Trophoblast cell (in vitro differentiated cells and primary cell): ENCODE measurements around the gene OVOL1.

Experiments
- DNase-seq, 2 donors: peaks; one replicate each; pipeline ENCODE4 v3.0.0-alpha.2; 2016
- H2AFZ ChIP-seq: 2 replicates; pipeline ENCODE4 v1.6.1; 2013; ENCODE audit warnings: low read length, moderate library complexity, mild to moderate bottlenecking; ENCODE audit not compliant: insufficient read depth, poor library complexity
- H2AK5ac ChIP-seq: 2 replicates; pipeline ENCODE4 v1.6.1; 2013; ENCODE audit warnings: mild to moderate bottlenecking, low read length
- H2BK120ac ChIP-seq: 2 replicates; pipeline ENCODE4 v1.6.1; 2013; ENCODE audit warnings: low read length, mild to moderate bottlenecking, moderate library complexity; ENCODE audit not compliant: insufficient read depth, poor library complexity
- H2BK12ac ChIP-seq: 2 replicates; pipeline ENCODE4 v1.6.1; 2013; ENCODE audit warnings: mild to moderate bottlenecking, low read length, moderate library complexity
- H2BK5ac ChIP-seq: 2 replicates; pipeline ENCODE4 v1.6.1; 2013; ENCODE audit warnings: low read length, low read depth, moderate library complexity, mild to moderate bottlenecking; ENCODE audit not compliant: poor library complexity
- H3K14ac ChIP-seq: 2 replicates; pipeline ENCODE4 v1.6.1; 2013; ENCODE audit warnings: mild to moderate bottlenecking, low read length
- H3K18ac ChIP-seq: 2 replicates; pipeline ENCODE4 v1.6.1; 2013; ENCODE audit warnings: mild to moderate bottlenecking, low read length
- H3K23ac ChIP-seq: 2 replicates; pipeline ENCODE4 v1.6.1; 2013; ENCODE audit warnings: low read length
- H3K27ac ChIP-seq: 2 replicates; pipeline ENCODE4 v1.5.1; 2013; ENCODE audit warnings: low read depth, mild to moderate bottlenecking, inconsistent platforms, low read length, moderate library complexity
- H3K27me3 ChIP-seq: 2 replicates; pipeline ENCODE4 v1.6.1; 2013; ENCODE audit warnings: inconsistent platforms, mild to moderate bottlenecking, low read length, moderate library complexity; ENCODE audit not compliant: insufficient read depth
- H3K36me3 ChIP-seq, 2 experiments: 1 replicate in 1 of 2; 2 replicates in 1 of 2; pipeline ENCODE4 v1.6.1; 2013; ENCODE audit warnings: low read length in 2 of 2, mild to moderate bottlenecking in 2 of 2, moderate library complexity in 1 of 2; ENCODE audit not compliant: insufficient read depth in 2 of 2, control insufficient read depth in 1 of 2
- H3K4ac ChIP-seq: 2 replicates; pipeline ENCODE4 v1.6.1; 2013; ENCODE audit warnings: low read depth, mild to moderate bottlenecking, low read length, moderate library complexity
- H3K4me1 ChIP-seq, 2 experiments: 1 replicate in 1 of 2; 2 replicates in 1 of 2; pipeline ENCODE4 v1.6.1; 2013; ENCODE audit warnings: low read length in 2 of 2, mild to moderate bottlenecking in 2 of 2, moderate library complexity in 1 of 2; ENCODE audit not compliant: insufficient read depth in 2 of 2, control insufficient read depth in 1 of 2
- H3K4me2 ChIP-seq: 2 replicates; pipeline ENCODE4 v1.6.1; 2013; ENCODE audit warnings: inconsistent platforms, mild to moderate bottlenecking, low read length, moderate library complexity
- H3K4me3 ChIP-seq: 2 replicates; pipeline ENCODE4 v1.5.1; 2013; ENCODE audit warnings: mild to moderate bottlenecking, low read depth, low read length, inconsistent platforms
- H3K79me1 ChIP-seq: one replicate; pipeline ENCODE4 v1.6.1; 2013; ENCODE audit warnings: low read length
- H3K79me2 ChIP-seq: 2 replicates; pipeline ENCODE4 v1.6.1; 2013; ENCODE audit warnings: low read length, mild to moderate bottlenecking; ENCODE audit not compliant: control insufficient read depth, insufficient read depth, poor library complexity
- H3K9ac ChIP-seq: 2 replicates; pipeline ENCODE4 v1.6.1; 2013; ENCODE audit warnings: mild to moderate bottlenecking, low read length
- H3K9me3 ChIP-seq: 2 replicates; pipeline ENCODE4 v1.6.1; 2013; ENCODE audit warnings: low read depth, mild to moderate bottlenecking, control low read depth, inconsistent platforms, low read length; ENCODE audit not compliant: insufficient read depth
- H4K12ac ChIP-seq: 2 replicates; pipeline ENCODE4 v1.6.1; 2013; ENCODE audit warnings: low read depth, mild to moderate bottlenecking, low read length, moderate library complexity
- H4K8ac ChIP-seq: 2 replicates; pipeline ENCODE4 v1.6.1; 2013; ENCODE audit warnings: low read depth, mild to moderate bottlenecking, low read length, moderate library complexity
- H4K91ac ChIP-seq: one replicate; pipeline ENCODE4 v1.6.1; 2013; ENCODE audit warnings: low read depth, mild to moderate bottlenecking, low read length, moderate library complexity
- WGBS: extraction: QIAGEN DNeasy Blood & Tissue Kit; methylation state at CpG from one replicate; pipeline ENCODE4 v1.1.7; 2013; ENCODE audit warnings: missing lambda C conversion rate; ENCODE audit not compliant: insufficient read length, insufficient coverage; ENCODE audit errors: extremely low coverage; 5-methylcytosine and 5-hydroxymethylcytosine counted together

OVOL1 gene

DNA sequence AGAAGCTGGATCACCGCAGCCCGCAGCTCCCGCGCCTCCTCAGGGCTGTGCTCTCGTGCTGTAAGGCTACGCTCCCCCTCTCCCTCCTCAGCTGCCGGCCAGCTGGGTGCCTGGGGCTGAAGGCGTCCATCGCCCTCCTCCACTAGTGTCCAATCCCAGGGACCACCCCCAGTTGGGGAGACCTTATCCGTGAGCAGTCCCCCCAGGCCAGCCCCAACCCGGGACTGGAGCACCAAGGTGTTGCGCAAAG lies 7.3 kb upstream of the OVOL1 start:
- peak overlapping the region; percentile 13 for H2BK12ac ChIP-seq
- peak overlapping the region; percentile 96 for H3K27ac ChIP-seq
- H2BK120ac ChIP-seq = peak overlapping the region; percentile 97
- H3K36me3 ChIP-seq = peaks cover 23 to 28% of the 10 kb centered on the region in 2 experiments
- H3K4me3 ChIP-seq = peak overlapping the region; percentile 82
- no peaks in the 10 kb centered on the region for H3K27me3 ChIP-seq
- peak overlapping the region; percentile 93 for H3K4me2 ChIP-seq
- peaks cover 38 to 44% of the 10 kb centered on the region in 2 experiments for H3K4me1 ChIP-seq
- peak; percentile 46 to 54 for DNase-seq
- peak overlapping the region; percentile 98 for H2BK5ac ChIP-seq
- WGBS = no CpG with 5 or more reads among the region's 12 CpGs
- H2AK5ac ChIP-seq = peak overlapping the region; percentile 61
- H3K79me1 ChIP-seq = peaks cover 61% of the 10 kb centered on the region
- H3K9me3 ChIP-seq = peaks cover 2% of the 10 kb centered on the region
- H2AFZ ChIP-seq = peak overlapping the region; percentile 14
- no peak overlapping the region for H3K23ac ChIP-seq
- peak overlapping the region; percentile 58 for H3K4ac ChIP-seq
- H4K91ac ChIP-seq = peak overlapping the region; percentile 100
- H3K79me2 ChIP-seq = peaks cover 29% of the 10 kb centered on the region
- H3K14ac ChIP-seq = peak overlapping the region; percentile 71
- H4K12ac ChIP-seq = peak overlapping the region; percentile 89
- H4K8ac ChIP-seq = peak overlapping the region; percentile 97
- peak overlapping the region; percentile 74 for H3K18ac ChIP-seq
- peak overlapping the region; percentile 65 for H3K9ac ChIP-seq

GRCh38 chr11:65779919-65780769 lies 6.7 kb upstream of the OVOL1 start:
- Histone ChIP-seq H3K18ac (peak overlapping the region; percentile 99), H2BK120ac (peak overlapping the region; percentile 97), H4K8ac (peak overlapping the region; percentile 97), H3K4me2 (peak overlapping the region; percentile 93), H3K27me3 (no peaks in the 10 kb centered on the region), H3K9me3 (peaks cover 2% of the 10 kb centered on the region), H3K14ac (peak overlapping the region; percentile 100), H3K4ac (peak overlapping the region; percentile 100), H2BK5ac (peak overlapping the region; percentile 98), H3K36me3 (peaks cover 23 to 26% of the 10 kb centered on the region in 2 experiments), H4K91ac (peak overlapping the region; percentile 100), H3K23ac (no peak overlapping the region), H3K4me1 (peaks cover 38 to 44% of the 10 kb centered on the region in 2 experiments), H4K12ac (peak overlapping the region; percentile 89), H2AFZ (peak overlapping the region; percentile 93), H3K27ac (peak overlapping the region; percentile 96), H2AK5ac (peak overlapping the region; percentile 96), H3K79me2 (peaks cover 29% of the 10 kb centered on the region), H3K79me1 (peaks cover 61% of the 10 kb centered on the region), H2BK12ac (peak overlapping the region; percentile 92), H3K9ac (peak overlapping the region; percentile 91), H3K4me3 (peak overlapping the region; percentile 82)
- DNase-seq = peak; percentile 76 to 84
- WGBS = no CpG with 5 or more reads among the region's 76 CpGs

GRCh38 chr11:65780770-65781151 lies 6.1 kb upstream of the OVOL1 start, which contains the start of gene AP5B1:
Gene AP5B1 (minus strand): TSS chr11:65780976. CDS start chr11:65780591, 385 bp downstream.
- peaks cover 2% of the 10 kb centered on the region for H3K9me3 ChIP-seq
- H3K79me1 ChIP-seq = peaks cover 61% of the 10 kb centered on the region
- peak within 1 kb of the TSS; percentile 89 for H4K12ac ChIP-seq
- peak within 1 kb of the TSS; percentile 100 for H4K91ac ChIP-seq
- H3K36me3 ChIP-seq = peaks cover 22% of the 10 kb centered on the region in 2 experiments
- H3K27me3 ChIP-seq = no peaks in the 10 kb centered on the region
- no peak within 1 kb of the TSS for H3K23ac ChIP-seq
- peak within 1 kb of the TSS; percentile 93 for H2AFZ ChIP-seq
- H3K4me2 ChIP-seq = peak within 1 kb of the TSS; percentile 93
- peak within 1 kb of the TSS; percentile 99 for H3K18ac ChIP-seq
- peak; percentile 80 to 86 for DNase-seq
- H4K8ac ChIP-seq = peak within 1 kb of the TSS; percentile 97
- H3K14ac ChIP-seq = peak within 1 kb of the TSS; percentile 100
- no CpG with 5 or more reads among the region's 59 CpGs for WGBS
- peaks cover 27% of the 10 kb centered on the region for H3K79me2 ChIP-seq
- peaks cover 39 to 45% of the 10 kb centered on the region in 2 experiments for H3K4me1 ChIP-seq
- H2AK5ac ChIP-seq = peak within 1 kb of the TSS; percentile 96
- H3K9ac ChIP-seq = peak within 1 kb of the TSS; percentile 91
- peak within 1 kb of the TSS; percentile 100 for H3K4ac ChIP-seq
- peak within 1 kb of the TSS; percentile 92 for H2BK12ac ChIP-seq
- peak within 1 kb of the TSS; percentile 97 for H2BK120ac ChIP-seq
- peak within 1 kb of the TSS; percentile 96 for H3K27ac ChIP-seq
- peak within 1 kb of the TSS; percentile 98 for H2BK5ac ChIP-seq
- peak within 1 kb of the TSS; percentile 82 for H3K4me3 ChIP-seq

DNA sequence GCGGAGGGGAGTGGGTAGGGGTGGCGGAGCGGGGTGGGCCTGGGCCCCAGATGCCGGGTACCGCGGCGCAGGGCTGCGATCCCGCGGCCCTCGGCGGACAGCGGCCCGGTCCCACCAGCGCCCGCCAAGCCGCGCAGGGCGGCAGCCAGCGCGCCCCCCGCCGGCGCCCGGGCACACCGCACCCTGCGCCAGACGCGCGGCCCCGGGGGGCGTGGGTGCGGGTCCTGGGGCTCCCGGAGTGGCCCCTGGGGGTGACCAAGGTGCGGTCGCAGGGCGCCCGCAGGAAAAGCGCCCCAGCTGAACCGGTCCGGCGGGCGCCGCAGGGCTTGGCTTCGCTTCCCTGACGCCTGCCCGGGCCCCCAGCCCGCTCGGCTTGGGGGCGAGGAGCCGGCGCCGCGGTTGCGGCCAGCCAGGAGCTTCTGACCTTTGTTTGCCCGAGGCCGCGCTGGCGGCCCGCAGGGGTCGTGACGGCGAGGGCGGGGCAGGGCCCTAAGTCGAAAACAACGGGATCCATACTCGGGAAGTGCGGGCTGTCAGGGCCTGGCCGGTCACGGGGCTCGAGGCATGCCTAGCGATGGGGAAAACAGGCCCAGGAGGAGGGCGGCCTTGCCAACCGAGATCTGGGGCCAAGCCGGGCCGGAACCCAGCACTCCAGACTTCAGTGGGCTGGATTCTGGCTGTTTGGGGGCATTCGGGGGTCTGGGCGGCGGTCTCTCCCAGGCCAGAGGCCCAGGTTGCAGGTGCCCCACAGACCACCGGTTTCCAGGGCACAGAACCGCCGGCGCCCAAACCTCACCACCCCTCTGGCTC lies 5.5 kb upstream of the OVOL1 start:
- Histone ChIP-seq H2AK5ac (peak overlapping the region; percentile 94), H3K4me2 (peak overlapping the region; percentile 71), H4K8ac (peak overlapping the region; percentile 85), H2BK5ac (peak overlapping the region; percentile 92), H3K79me1 (peaks cover 65% of the 10 kb centered on the region), H3K27ac (peak overlapping the region; percentile 71), H3K18ac (peak overlapping the region; percentile 76), H3K27me3 (peaks cover 6% of the 10 kb centered on the region), H2BK120ac (peak overlapping the region; percentile 97), H4K12ac (peak overlapping the region; percentile 63), H2AFZ (peak overlapping the region; percentile 38), H2BK12ac (peak overlapping the region; percentile 75), H3K9ac (no peak overlapping the region), H3K79me2 (peaks cover 29% of the 10 kb centered on the region), H3K4ac (peak overlapping the region; percentile 77), H3K9me3 (peaks cover 2% of the 10 kb centered on the region), H3K4me3 (peak overlapping the region; percentile 82), H3K23ac (no peak overlapping the region), H3K14ac (peak overlapping the region; percentile 87), H3K4me1 (peaks cover 45% of the 10 kb centered on the region in 2 experiments), H3K36me3 (peaks cover 22% of the 10 kb centered on the region in 2 experiments), H4K91ac (peak overlapping the region; percentile 97)
- WGBS = no CpG with 5 or more reads among the region's 83 CpGs
- DNase-seq = peak; percentile 99
